ENCODE data around the gene CPED1.

Gene CPED1

GRCh38 chr7:121126801-121127534, 138.5 kb downstream of the CPED1 start:
- TF ChIP-seq, protein P1, sequence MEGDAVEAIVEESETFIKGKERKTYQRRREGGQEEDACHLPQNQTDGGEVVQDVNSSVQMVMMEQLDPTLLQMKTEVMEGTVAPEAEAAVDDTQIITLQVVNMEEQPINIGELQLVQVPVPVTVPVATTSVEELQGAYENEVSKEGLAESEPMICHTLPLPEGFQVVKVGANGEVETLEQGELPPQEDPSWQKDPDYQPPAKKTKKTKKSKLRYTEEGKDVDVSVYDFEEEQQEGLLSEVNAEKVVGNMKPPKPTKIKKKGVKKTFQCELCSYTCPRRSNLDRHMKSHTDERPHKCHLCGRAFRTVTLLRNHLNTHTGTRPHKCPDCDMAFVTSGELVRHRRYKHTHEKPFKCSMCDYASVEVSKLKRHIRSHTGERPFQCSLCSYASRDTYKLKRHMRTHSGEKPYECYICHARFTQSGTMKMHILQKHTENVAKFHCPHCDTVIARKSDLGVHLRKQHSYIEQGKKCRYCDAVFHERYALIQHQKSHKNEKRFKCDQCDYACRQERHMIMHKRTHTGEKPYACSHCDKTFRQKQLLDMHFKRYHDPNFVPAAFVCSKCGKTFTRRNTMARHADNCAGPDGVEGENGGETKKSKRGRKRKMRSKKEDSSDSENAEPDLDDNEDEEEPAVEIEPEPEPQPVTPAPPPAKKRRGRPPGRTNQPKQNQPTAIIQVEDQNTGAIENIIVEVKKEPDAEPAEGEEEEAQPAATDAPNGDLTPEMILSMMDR (IDR thresholded peaks at IDR 0.05; ENCODE audit: insufficient read depth, missing control alignments) = peak; percentile 56
- FAIRE-seq (peak; percentile 61), DNase-seq (ENCODE audit: insufficient read length, low spot score) (no peak)

DNA sequence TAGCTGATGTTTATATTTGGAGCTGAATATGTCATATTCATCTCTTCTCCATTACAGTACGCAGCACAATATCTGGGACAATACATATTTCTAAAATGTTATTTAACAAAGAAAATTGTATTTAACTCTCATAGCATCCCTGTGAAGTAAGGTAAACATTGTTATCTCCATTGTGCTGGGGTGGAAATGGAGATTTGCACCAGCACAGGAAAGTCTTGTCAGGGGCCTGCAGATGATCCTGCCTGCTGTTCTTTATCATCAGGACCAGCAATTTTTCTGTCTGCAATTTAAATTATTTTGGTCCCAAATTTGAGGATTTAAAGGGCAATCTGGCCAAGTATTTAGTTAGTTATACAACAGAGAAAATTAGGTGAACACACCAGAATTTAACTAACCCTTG, 144.4 kb downstream of the CPED1 start:
- no peak for FAIRE-seq
- DNase-seq (ENCODE audit: insufficient read length, low spot score) = no peak
- TF ChIP-seq, protein P1 (IDR thresholded peaks at IDR 0.05; ENCODE audit: insufficient read depth, missing control alignments) = no peak

DNA sequence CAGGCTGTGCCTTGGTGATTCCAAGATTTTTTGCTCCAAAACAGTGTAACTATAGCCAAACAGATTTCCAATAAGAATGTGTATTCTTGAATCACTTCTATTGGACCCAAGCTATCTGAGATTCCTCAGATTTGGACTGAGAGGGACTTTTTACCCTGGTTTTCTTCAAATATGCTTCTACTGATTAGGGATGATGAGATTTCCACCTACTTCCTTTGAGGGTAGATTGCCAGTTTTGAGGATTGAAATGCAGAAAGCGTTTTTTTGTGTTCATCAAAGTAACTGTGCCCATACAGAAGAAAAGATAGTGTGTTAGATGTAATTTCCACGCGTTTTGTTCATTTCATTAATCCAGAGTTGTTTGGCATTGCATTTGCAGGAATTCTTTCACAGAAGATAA, 144.9 kb downstream of the CPED1 start:
- TF ChIP-seq, protein P1 (IDR thresholded peaks at IDR 0.05; ENCODE audit: insufficient read depth, missing control alignments) = no peak
- no peak for DNase-seq (ENCODE audit: insufficient read length, low spot score)
- no peak for FAIRE-seq

- FAIRE-seq = no peak
- no peak for DNase-seq (ENCODE audit: insufficient read length, low spot score)
- TF ChIP-seq, protein P1 (IDR thresholded peaks at IDR 0.05; ENCODE audit: insufficient read depth, missing control alignments) = no peak
Measured at GRCh38 chr7:121137580-121137979, 149.1 kb downstream of the CPED1 start.

GRCh38 chr7:121138262-121138933, 149.9 kb downstream of the CPED1 start:
- no peak for FAIRE-seq
- TF ChIP-seq, protein P1 (IDR thresholded peaks at IDR 0.05; ENCODE audit: insufficient read depth, missing control alignments) = no peak
- DNase-seq (ENCODE audit: insufficient read length, low spot score) = no peak

GRCh38 chr7:121139427-121139826, 150.9 kb downstream of the CPED1 start:
- FAIRE-seq = no peak
- no peak for DNase-seq (ENCODE audit: insufficient read length, low spot score)
- TF ChIP-seq, protein P1 (IDR thresholded peaks at IDR 0.05; ENCODE audit: insufficient read depth, missing control alignments) = no peak

GRCh38 chr7:121140790-121141189, 152.3 kb downstream of the CPED1 start:
- DNase-seq (ENCODE audit: insufficient read length, low spot score) (no peak), FAIRE-seq (no peak)

More at GRCh38 chr7:121140790-121141189, 152.3 kb downstream of the CPED1 start:
- TF ChIP-seq, protein P1 (IDR thresholded peaks at IDR 0.05; ENCODE audit: insufficient read depth, missing control alignments) = no peak
